ENCODE measurements around the gene ETV3L.

The ETV3L gene

GRCh38 chr1:157124855-157125254 lies 25.2 kb upstream of the ETV3L start:
- no peak for TF ChIP-seq TAF1 (IDR thresholded peaks at IDR 0.05; ENCODE audit: borderline replicate concordance, low read depth, low read length)
- DNase-seq (ENCODE audit: insufficient read length), result no peak
- no peak for FAIRE-seq

GRCh38 chr1:157119448-157119847 lies 19.8 kb upstream of the ETV3L start:
- no peak for FAIRE-seq
- TF ChIP-seq TAF1 (IDR thresholded peaks at IDR 0.05; ENCODE audit: borderline replicate concordance, low read depth, low read length) (no peak), POLR2AphosphoS5 (IDR thresholded peaks at IDR 0.05; ENCODE audit: low read depth, low read length) (no peak), POLR2A (IDR thresholded peaks at IDR 0.05; ENCODE audit: low read depth, low read length) (no peak)
- DNase-seq (ENCODE audit: insufficient read length), result no peak

DNA sequence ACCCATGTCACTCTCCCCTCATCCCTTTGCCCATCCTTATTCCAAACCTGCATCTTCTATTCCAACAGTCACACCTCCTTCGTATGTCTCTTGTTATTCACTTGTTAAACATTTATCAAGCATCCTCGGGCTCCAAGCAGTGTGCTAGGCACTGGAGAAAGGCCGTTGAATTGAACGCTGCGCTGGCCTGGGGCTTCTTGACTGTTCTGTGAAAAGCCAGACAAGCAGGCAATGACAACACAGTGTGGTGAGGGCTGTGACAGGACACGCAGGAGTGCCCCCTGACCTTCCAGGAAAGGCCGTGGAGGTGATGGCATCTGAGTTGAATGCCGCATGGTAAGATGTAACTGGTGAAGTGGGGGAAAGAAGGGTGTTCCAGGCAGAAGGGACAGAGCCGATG lies 19.4 kb upstream of the ETV3L start:
- no peak for FAIRE-seq
- TF ChIP-seq POLR2A (IDR thresholded peaks at IDR 0.05; ENCODE audit: low read depth, low read length), result no peak
- TF ChIP-seq POLR2AphosphoS5 (IDR thresholded peaks at IDR 0.05; ENCODE audit: low read depth, low read length), result no peak
- no peak for TF ChIP-seq TAF1 (IDR thresholded peaks at IDR 0.05; ENCODE audit: borderline replicate concordance, low read depth, low read length)
- no peak for DNase-seq (ENCODE audit: insufficient read length)

DNA sequence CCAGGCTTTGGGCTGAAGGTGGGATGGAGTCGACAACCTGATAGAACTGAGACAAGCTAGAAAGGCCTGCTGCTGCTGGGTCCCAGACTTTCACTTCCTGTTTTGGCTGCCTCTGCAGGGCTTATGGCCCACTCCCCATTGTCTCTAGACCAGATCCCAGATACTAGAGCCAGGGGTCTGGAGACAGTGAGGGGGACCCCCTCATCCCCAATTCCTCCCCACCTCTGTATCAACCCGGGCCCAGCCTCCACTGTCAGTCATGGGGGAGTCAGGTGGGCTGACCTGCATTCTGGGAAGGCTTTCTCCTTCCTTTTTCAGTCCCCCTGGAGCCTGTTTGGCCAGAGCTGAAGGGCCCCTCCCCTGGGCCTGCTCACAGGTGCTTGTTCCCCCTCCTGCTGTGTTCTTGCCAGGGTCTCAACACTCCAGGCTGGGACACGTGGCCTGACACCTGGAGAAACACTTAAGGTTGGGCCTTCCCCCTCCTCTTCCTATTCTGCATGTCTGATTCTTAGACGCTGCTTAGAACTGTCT lies 18.0 kb upstream of the ETV3L start:
- no peak for DNase-seq (ENCODE audit: insufficient read length)
- TF ChIP-seq POLR2A (IDR thresholded peaks at IDR 0.05; ENCODE audit: low read depth, low read length), result no peak
- no peak for TF ChIP-seq POLR2AphosphoS5 (IDR thresholded peaks at IDR 0.05; ENCODE audit: low read depth, low read length)
- TF ChIP-seq TAF1 (IDR thresholded peaks at IDR 0.05; ENCODE audit: borderline replicate concordance, low read depth, low read length), result no peak
- FAIRE-seq, result no peak

GRCh38 chr1:157116737-157117103 lies 17.1 kb upstream of the ETV3L start:
- no peak for TF ChIP-seq POLR2A (IDR thresholded peaks at IDR 0.05; ENCODE audit: low read depth, low read length)
- no peak for TF ChIP-seq POLR2AphosphoS5 (IDR thresholded peaks at IDR 0.05; ENCODE audit: low read depth, low read length)
- no peak for TF ChIP-seq TAF1 (IDR thresholded peaks at IDR 0.05; ENCODE audit: borderline replicate concordance, low read depth, low read length)
- no peak for FAIRE-seq
- DNase-seq (ENCODE audit: insufficient read length), result no peak

GRCh38 chr1:157115851-157116736 lies 16.5 kb upstream of the ETV3L start:
- no peak for FAIRE-seq
- no peak for TF ChIP-seq TAF1 (IDR thresholded peaks at IDR 0.05; ENCODE audit: borderline replicate concordance, low read depth, low read length)
- no peak for TF ChIP-seq POLR2A (IDR thresholded peaks at IDR 0.05; ENCODE audit: low read depth, low read length)
- no peak for TF ChIP-seq POLR2AphosphoS5 (IDR thresholded peaks at IDR 0.05; ENCODE audit: low read depth, low read length)
- DNase-seq (ENCODE audit: insufficient read length), result no peak

GRCh38 chr1:157115429-157115838 lies 15.8 kb upstream of the ETV3L start:
- TF ChIP-seq TAF1 (IDR thresholded peaks at IDR 0.05; ENCODE audit: borderline replicate concordance, low read depth, low read length), result no peak
- no peak for TF ChIP-seq POLR2A (IDR thresholded peaks at IDR 0.05; ENCODE audit: low read depth, low read length)
- no peak for TF ChIP-seq POLR2AphosphoS5 (IDR thresholded peaks at IDR 0.05; ENCODE audit: low read depth, low read length)
- FAIRE-seq, result no peak
- DNase-seq (ENCODE audit: insufficient read length), result no peak

DNA sequence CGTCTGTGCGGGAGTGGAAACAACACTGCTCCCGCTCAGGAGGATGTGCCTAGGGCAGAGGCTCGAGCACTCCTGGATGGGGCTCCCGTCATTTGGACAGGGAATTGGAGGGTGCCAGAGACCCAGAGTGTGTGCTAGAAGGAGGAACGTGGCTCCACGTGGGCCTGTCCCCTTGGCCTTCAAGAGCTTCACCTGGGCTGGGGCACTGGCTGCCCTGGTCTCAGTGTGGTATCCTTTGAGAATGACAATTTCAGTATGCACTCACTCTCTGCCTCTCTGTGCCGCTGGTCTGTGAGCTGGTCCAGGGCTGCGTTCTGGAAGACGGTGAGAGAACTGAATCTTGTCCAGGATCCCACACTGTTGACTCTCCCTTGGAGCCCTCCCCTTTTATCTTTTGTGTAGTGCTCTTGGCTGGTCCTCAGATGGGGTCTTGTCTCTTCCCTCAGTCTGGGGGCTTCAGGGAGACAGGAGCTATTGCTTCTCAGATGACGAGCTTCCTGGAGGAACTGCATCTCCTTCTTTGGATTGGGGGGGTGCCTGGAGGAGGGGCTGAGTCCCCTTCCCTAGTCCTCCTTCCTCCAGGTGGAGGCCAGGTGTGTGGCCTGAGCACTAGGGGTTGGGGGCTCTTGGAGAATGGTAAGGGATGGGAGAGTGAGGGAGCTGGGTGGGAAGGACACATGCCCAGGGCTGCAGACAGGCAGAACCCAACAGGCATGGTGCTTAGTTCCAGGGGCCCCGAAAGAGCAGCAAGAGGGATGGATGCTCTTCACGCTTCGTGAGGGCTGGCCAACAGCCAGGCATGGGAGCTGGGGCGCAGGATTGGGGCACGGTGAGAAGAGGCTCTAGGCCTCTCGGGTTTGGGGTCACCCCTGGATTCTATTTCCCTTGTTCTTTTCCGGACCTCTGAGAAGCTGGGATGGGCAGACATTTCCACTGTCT lies 14.8 kb upstream of the ETV3L start:
- FAIRE-seq (no peak), DNase-seq (ENCODE audit: insufficient read length) (no peak)
- no peak for TF ChIP-seq TAF1 (IDR thresholded peaks at IDR 0.05; ENCODE audit: borderline replicate concordance, low read depth, low read length)
- no peak for TF ChIP-seq POLR2A (IDR thresholded peaks at IDR 0.05; ENCODE audit: low read depth, low read length)
- no peak for TF ChIP-seq POLR2AphosphoS5 (IDR thresholded peaks at IDR 0.05; ENCODE audit: low read depth, low read length)

GRCh38 chr1:157113631-157114030 lies 14.0 kb upstream of the ETV3L start:
- FAIRE-seq, result no peak
- TF ChIP-seq TAF1 (IDR thresholded peaks at IDR 0.05; ENCODE audit: borderline replicate concordance, low read depth, low read length) (no peak), POLR2A (IDR thresholded peaks at IDR 0.05; ENCODE audit: low read depth, low read length) (no peak), POLR2AphosphoS5 (IDR thresholded peaks at IDR 0.05; ENCODE audit: low read depth, low read length) (no peak)
- no peak for DNase-seq (ENCODE audit: insufficient read length)

GRCh38 chr1:157113106-157113505 lies 13.5 kb upstream of the ETV3L start:
- TF ChIP-seq POLR2AphosphoS5 (IDR thresholded peaks at IDR 0.05; ENCODE audit: low read depth, low read length) (no peak), TAF1 (IDR thresholded peaks at IDR 0.05; ENCODE audit: borderline replicate concordance, low read depth, low read length) (no peak), POLR2A (IDR thresholded peaks at IDR 0.05; ENCODE audit: low read depth, low read length) (no peak)
- DNase-seq (ENCODE audit: insufficient read length) (no peak), FAIRE-seq (no peak)

DNA sequence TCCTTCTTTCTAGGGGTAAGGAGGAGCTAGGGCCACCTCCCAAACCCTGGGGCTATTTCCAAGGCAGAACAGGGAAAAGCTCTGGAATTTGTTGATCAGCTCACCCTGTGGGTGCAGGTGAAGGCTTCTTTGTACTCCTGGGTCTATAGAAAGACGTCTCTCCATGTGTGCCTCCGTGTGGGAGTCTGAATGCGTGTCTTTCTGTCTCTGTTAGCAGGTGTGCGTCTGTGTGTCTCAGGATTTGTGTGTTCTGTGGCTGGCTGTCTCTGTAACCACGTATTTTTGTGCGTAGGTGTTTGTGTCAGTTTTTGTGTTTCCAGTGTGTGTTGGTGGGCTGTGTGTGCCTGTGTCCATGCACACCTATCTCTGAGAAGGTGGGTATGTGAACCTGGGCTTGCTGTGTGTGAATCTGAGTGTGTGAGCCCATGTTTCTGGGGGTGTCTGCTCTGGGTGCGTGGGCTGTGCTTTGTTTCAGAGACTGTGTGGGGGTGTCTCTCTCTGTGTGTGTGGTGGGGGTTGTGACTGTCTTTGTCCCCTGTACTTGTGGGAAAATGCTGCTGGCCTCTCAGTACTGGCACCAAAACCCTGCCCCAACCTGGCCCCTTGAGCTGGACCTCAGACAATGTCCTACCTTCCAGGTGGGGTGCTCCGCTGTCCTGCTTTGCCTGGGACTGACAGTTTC lies 12.7 kb upstream of the ETV3L start:
- DNase-seq (ENCODE audit: insufficient read length), result no peak
- no peak for FAIRE-seq
- TF ChIP-seq TAF1 (IDR thresholded peaks at IDR 0.05; ENCODE audit: borderline replicate concordance, low read depth, low read length) (no peak), POLR2A (IDR thresholded peaks at IDR 0.05; ENCODE audit: low read depth, low read length) (no peak), POLR2AphosphoS5 (IDR thresholded peaks at IDR 0.05; ENCODE audit: low read depth, low read length) (no peak)
